CD4-positive, alpha-beta T cell treated with Interferon gamma for 1 hour (primary cell): ENCODE results near the gene STAT3.
A peak's percentile ranks its signal among the peaks of the same experiment; 100 is the strongest.
"Not testable (repeated sequence)": the region's sequence is repeated elsewhere in the genome, so short reads cannot be mapped to it uniquely, and the experiment has no call there.

Experiments
- DNase-seq: peaks from one replicate; pipeline ENCODE4 v3.0.0-alpha.2; 2020

STAT3 gene

DNA sequence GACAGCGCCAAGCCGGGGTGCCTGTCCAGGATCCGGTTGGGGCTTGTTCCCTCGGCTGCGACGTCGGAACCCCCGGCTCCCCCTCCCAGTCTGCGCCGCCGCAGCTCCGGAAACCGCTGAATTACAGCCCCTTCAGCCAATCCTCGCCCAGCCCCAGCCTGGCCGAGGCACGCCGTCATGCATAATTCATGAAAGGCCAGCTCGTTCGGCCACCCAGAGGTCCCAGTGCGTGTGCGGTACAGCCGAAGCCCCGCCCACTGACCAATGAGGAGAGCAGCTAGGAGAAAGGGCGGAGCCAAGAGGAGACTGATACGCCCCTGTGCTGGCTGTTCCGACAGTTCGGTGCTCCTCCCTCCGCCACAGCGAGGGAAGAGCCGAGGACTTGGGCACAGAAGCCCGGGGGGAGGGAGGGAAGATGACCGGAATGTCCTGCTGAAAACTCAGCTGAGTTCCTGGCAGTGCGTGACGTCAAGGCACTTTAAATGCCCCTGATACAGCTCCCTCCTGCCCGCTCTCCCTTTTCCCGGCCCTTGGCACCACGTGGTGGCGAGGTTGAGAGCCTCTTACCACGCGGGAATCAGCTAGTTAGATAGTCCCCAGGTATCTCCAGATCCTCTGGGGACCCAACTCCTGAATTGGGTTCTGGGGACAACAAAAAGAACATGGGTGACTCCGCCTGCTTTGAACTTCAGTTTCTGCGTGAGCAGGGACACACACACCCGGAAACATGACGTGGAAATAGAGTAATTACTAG is at the start of gene STAT3:
Gene STAT3, minus strand, starts transcription at position 62 of the 754 bp plus-strand sequence. CDS start 39,926 bp downstream, outside the sequence.
- peak; percentile 100 for DNase-seq

DNA sequence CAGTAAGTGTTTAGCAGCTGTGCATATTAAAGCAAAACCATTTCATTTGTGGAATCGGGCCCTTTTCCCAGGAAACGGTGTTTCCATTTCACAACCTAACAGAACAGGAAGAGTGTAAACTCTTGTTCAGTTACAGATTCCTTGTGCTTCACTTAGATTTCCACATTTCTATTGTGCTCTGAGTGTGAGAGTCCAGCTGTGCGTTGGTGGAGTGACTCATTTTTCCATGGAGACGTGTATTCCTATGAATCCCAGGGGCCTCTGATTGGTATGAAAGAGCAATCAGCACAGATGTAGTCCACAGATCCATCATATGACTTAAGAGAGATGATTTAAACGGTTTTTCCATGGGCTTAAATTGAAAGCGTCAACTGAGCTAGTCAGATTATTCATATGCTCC is 48.1 kb upstream of the STAT3 start:
- DNase-seq, result no peak

DNA sequence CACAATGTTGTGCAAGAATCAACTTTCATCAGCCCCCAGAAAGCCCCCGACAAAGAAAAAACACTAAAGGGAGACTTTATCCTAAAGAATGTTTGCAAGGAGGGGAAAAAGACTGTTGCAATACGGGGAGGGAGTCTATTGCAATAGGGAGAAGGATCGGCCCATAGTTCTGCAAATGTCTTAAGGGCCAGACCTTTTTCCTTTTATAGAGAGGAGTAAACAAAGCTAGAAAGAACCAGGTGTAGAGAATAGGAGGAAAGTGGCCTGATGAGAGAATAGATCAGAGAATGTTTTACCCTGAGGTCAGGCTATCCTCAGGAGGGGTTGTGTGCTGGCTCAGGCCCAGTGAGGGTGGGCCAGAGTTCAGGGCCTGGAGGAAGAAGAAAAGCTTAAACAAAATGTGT is 43.5 kb upstream of the STAT3 start:
- no peak for DNase-seq

DNA sequence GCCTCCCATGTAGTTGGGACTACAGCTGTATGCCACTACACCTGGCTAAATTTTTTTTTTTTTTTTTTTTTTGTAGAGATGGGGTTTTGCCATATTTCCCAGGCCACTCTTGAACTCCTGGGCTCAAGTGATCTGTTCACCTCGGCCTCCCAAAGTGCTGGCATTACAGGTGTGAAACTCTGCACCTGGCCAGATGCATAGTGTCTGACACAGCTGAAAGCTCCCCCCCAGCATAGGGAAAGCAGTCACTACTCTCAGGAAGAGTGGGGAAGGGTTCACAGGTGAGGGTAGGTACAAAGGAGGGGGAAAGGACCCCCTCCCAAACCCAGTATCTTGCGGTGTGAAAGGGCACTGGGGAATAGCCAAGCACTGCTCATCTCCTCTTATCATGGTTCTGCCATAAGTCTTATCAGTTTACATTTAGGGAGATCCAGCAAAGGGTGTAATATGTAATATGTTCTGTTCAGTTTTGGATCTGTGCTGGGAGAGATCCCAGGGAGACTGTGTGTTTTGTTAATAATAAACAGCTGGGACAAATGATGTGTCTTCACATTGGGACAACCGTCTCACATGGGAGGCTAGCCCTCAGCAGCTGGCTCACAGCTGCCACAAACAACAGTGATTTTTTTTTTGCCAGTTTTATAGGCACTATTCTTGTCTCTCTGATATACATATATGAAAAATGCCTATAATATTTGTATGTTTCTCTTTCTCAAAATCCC is 41.6 kb upstream of the STAT3 start:
- no peak for DNase-seq

DNA sequence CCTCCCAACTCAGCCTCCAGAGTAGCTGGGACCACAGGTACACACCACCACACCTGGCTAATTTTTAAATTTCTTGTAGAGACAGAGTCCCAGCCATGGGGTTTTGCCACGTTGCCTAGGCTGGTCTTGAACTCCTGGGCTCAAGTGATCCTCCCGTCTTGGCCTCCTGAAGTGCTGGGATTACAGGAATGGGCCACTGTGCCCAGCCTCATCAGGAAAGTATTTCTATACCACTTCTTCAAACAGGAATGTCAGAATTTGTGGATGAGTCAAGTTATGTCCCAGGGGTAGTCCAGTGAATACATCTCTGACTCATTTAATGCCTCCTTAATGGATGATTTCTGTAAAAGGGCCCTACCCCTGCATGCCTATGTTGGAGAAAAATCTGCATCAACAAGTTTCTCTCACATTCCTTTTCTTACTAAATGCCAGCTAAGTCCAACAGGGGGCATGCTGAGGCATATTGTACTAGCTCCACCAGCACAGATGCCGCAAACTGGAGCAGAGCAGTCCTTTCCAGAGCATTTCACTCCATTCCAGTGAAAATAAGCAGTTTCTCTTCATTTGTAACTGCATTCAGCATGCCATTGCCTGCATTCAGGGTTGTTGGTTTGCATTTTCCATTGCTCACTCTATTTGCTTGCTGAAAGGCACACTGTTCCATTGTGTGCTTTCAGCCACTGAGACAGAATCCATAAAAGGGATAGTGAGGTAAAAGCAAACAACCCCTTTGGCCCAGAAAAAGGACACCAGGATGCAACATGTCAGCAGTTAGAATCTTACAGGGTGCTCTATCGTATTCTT is 40.1 kb upstream of the STAT3 start:
- peak; percentile 39 for DNase-seq

DNA sequence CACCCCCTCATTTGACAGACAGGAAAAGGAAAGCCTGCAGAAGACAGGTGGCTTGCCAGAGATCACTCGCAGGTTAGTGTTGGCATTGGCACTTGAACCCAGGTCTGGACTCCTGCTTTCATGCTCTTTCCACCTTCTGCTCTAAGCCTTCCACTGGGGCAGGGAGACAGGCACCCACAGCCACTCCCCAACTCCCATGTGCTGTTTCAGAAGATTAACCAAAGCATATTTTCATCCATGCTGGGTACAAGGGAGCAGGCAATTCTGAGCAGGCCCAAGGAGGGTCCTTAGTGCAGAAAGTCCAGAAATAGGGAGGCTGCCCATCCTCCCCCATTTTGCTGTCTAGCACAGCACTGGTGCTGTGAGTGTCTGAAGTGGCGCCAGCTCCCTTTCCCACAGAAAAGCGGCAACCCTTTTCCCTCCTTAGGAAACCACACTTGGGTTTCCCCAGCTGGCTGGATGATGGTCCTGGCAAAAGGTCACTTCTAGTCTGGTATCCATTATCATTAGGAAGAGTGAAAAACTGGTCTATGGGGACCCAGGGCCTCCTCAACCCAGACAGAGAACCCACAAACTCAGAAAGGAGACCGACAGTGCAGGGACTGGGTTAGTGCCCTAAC is 36.9 kb upstream of the STAT3 start:
- DNase-seq, result no peak

DNA sequence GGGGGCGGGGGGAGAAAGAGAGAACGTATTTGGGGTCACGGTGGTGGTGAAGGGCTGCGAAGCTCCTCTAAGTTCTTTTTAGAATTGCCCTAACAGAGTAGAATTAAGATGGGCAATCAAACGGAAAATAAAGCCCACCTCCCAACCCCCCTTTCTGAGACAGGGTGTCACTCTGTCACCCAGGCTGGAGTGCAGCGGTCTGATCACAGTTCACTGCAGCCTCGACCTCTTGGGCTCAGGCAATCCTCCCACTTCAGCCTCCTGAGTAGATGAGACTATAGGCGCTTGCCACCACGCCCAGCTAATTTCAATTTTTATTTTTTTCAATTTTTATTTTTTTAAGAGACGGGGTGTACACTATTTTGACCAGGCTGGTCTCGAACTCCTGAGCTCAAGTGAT is 35.5 kb upstream of the STAT3 start:
- no peak for DNase-seq

DNA sequence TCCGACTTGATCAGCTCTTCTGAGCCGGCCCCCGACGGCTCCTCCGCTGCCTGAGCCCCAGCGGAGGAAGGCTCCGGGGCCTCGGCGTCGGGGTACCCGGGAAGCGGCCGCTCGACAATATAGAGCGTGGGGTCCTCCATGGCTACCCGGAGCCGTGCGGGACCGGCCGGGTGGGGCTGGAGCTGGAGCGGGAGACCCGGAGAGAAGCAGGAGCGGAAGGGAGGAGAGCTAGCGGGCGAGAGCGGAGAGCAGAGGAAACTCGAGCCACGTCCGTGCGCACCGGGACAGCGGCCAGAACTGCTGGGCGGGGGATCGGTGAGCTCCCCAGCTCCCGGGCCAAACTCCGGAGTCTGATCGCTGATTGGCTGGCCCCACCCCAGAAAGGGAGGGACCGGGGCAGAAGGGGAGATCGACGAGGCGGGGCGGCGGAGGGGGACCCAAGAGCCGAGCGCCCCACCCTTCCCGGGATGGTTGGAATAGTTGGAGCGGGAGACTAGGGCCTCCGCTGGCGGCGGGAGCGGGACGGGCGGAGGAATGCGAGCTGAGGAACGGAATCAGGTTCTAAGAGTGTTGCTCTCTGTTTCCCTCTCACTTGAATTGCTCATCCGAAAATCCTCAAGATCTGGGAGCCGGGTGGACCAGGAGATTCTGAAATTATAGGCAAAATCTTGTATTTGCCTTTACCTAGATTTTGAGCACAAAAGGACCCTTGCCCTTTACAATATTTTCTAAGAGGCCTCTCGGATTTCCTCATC is 34.9 kb upstream of the STAT3 start, which contains the start of gene CAVIN1:
Gene CAVIN1, minus strand, starts transcription at position 299 of the 755 bp plus-strand sequence. Its CDS starts 159 bp downstream, at position 140.
- DNase-seq, result no peak

DNA sequence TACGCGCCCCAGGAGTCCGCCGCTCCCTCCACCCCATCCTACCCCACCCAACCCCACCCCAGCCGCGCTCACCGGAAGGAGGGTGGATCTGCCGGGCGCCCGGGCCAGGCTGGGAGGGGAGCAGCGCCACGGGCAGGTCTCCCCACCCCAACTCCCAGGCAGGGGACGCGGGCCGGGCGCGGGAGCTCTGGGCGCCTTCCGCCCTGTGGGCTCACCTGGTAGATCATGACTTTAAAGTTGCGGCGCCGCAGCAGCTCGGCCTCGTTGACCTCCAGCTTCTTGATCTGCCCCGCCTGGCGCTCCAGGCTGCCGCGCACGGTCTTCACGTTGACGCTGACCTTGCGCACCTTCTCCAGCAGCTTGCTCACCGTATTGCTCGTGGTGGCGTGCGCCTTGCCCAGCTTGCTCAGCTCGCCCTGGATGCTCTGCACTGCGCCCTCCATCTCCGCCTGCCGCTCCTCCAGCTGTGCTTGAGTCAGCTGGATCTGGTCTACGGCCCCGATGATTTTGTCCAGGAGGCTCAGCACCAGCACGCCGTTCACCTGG is 34.2 kb upstream of the STAT3 start:
- no peak for DNase-seq

DNA sequence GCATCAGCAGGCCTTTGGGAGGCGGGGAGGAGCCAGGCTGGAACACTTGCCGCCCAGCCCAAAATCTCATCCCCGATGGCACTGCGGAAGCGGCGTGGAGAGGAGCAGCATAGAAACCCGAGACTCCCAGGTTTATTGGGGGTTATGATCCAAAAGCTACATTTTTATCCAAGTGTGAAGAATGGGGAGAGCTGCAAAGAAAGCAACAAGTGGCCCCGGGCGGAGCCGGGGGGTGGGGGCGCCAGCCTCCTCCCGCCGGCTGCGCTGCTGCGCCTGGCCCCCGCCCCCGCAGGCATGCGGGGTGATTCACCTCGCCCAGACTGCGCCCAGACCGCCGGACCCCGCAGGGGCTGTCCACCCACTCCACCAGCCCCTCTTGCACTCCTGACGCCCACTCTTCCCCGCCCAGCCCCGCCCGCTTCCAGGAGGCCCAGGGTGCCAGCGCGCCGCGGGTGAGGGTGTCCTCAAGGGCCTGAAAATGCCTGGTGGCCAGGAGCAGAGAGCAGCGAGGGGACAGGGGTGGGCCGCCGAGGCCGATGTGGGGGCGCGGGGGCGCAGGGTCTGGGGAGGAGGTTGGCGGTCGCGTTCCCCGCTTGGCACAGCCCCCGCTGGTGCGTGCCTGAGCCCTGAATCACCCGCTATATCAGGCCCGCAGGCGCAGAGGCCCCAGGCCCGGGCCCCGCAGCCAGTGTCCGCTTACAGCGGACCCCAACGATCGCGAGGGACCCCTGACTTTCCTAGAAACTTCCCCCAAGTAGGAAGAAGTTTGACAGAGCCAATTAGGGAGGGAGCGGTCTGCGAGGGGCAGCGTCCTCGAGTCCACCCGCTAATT is 33.5 kb upstream of the STAT3 start:
- no peak for DNase-seq

DNA sequence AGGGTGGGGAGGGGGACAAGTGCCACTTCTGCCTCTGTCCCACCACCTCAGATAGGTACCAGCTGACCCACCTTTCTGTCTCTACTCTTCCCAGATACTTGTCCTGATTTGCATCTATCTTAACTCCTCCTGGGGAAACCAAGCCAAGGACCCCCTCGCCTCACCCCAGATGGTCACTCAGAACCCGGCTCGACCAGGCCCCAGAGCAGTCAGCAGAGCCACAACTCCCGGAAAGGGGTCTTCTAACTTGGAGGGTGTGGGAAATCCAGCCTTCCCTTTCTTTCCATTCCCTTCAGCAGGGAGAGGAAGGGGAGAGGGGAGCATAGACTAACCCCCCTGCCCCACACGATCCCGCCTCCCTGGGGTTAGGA is 32.9 kb upstream of the STAT3 start:
- no peak for DNase-seq

DNA sequence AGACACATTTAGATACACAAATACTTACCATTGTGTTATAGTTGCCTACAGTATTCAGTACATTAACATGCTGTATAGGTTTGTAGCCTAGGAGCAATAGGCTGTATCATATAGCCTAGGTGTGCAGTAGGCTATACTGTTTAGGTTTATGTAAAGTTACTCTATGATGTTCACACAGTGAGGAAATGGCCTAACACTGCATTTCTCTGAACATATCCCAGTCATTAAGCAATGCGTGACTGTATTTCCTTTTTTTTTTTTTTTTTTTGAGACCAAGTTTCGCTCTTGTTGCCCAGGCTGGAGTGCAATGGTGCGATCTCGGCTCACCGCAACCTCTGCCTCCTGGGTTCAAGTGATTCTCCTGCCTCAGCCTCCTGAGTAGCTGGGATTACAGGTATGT is 29.7 kb upstream of the STAT3 start:
- DNase-seq, result not testable (repeated sequence)

DNA sequence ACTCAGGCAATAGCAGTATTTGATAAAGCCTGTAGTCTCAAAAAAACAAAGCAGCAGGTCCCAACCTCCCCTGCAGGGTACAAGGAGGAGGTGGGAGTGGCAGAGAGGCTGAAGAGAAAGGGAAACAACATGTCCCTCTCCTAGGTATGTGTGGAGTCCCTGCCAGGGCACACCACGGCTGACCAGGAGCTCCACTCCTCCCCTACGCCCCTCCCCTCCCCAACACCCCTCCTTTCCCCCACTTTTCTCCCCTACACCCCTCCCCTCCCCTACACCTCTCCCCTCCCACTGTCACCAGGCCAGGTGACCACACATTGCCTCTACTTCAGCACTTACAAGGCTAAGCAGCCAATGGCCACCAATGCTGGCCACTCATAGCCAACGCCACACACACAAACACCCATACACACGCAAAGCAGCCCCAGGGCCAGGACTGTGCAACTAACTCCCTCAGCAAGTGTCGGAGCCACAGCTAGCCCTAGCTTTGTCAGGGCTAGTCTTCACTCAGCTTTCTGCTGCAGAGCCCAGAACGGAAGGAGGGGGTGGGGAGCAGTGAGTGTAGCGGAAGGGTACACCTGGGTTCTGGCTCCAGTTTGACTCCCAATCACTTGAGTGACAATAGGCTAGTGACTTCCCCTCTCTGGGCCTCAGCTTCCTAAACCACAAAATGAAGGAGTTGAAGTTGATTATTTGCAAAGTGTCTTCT is 26.6 kb upstream of the STAT3 start:
- peak; percentile 28 for DNase-seq

DNA sequence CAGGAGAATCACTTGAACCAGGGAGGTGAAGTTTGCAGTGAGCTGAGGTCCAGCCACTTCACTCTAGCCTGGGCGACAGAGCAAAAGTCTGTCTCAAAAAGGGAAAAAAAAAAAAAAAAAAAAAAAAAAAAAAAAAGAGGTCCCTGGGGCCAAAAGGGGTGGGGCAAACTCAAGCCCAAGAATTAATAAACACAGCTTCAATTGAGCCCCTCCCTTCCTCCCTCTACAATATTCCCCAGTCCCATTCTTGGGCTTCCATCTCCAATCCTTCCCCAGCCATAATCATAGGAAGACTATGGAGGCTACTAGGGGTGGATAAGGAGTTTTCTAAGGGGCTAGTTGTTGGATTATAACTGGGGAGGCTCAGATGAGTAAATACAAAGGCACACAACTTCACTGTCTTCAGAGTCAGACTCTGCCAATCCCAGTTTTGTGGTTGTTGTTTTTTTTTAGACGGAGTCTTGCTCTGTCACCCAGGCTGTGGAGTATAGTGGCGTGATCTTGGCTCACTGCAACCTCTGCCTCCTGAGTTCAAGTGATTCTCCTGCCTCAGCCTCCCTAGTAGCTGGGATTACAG is 25.3 kb upstream of the STAT3 start:
- no peak for DNase-seq

DNA sequence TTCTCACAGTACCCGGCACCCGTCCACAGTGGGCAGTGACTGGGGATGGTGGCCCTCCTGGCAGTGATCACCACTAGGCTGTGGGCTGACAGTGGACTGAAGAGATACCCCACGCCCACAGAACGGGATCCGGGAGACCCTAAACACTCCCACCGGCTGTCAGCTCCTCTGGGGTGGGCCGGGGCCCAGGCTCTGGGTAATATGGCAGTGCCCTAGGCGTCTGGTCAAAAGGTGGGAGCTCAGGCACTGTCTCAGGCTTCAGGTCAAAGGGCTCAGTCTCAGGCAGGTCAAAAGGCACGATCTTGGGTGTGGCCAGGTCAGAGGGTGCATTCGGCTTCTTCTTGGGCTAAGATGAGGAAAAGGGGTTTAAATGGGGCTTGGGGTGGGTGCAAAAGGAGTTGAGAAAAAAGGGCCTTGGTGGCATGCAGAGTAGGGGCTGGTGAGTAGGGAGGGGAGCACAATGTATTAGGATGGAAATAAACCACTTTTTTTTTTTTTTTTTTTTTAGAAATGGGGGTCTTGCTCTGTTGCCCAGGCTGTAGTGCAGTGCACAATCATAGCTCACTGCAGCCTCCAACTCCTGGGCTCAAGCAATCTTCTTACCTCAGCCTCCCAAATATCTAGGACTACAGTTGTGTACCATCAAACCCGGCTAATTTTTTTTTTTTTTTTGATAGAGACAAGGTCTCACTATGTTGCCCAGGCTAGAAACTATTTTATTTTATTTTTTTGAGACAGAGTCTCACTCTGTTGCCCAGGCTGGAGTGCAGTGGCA is 23.9 kb upstream of the STAT3 start:
- DNase-seq, result no peak

DNA sequence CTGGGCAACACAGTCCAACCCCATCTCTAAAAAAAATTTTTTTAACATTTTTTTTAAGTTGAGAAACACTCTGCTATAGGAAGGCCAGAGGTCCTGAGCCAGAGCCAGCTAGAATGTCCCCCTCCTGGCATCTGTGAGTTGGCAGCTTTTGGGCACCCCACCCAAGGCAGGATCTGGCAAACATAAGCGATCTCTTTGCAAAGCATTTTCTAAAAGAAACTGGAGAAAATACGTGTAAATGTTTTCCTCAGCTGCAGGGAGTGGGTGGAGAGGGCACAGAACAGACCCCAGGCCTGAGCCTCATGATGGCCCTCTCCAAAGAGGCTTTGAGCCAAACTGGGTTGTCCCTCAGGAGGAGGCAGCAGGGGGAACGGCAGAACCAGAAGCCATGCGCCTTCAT is 23.1 kb upstream of the STAT3 start:
- no peak for DNase-seq

DNA sequence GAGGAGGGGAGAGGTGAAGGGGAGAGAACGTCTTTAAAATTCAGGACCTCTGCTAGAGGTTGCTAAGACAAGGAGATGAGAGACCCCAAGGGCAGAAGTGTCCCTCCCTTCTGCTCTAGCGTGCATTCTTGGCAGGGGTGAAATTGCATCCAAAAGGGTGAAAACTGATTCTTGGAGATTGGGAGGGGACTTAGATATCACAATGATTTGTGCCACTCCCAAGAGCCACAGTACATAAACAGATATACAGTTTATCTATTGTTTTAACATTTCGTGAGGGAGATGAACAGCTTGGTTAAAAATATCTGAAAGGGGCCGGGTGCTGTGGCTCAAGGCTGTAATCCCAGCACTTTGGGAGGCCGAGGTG is 22.1 kb upstream of the STAT3 start:
- DNase-seq, result no peak

DNA sequence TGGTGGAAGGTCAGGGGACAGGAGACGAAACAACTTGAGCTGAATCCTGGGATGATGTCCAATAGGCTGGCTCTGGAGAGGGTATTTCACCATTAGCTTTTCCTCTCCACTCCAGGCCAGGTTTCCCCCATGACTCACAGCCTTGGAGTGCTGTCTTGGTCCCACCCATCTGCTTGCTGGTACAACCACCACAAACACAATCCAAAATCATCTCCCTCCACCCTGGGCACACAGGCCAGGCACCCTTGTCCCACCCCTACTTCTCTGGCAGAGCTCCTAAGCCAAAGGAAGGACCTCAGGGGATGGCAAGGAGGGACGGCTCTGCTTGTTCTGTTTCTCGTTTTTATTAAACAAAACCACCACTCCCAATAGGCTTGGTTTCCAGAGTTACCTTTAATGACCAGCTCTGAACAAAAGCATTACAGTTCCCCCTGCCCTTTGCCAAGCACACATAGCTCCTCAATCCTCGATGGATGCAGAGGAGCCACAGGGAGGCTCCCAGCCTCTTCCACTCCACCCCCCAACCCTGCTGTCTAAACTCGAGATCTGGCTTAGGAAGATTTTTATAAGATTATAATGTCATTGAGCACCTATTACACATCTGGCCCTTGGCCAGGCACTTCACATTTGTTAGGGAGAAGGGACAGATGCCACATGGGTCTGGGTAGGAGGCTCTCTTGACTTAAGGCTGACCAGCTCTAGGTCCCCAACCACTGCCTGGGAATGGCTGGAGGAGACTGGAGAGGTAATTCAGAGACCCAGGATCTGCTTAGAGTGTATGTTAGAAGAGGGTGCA is 21.5 kb upstream of the STAT3 start:
- no peak for DNase-seq
